ENCODE data around the gene SPATA13. TPM values are rescaled to one million over a fixed set of nuclear protein-coding genes. Genes with fewer than 3 reads are reported as not detected.
A peak's percentile ranks its signal among the peaks of the same experiment; 100 is the strongest.

Gene SPATA13
- total RNA-seq, 1 donor from 2014 or later: 11.8 TPM

DNA sequence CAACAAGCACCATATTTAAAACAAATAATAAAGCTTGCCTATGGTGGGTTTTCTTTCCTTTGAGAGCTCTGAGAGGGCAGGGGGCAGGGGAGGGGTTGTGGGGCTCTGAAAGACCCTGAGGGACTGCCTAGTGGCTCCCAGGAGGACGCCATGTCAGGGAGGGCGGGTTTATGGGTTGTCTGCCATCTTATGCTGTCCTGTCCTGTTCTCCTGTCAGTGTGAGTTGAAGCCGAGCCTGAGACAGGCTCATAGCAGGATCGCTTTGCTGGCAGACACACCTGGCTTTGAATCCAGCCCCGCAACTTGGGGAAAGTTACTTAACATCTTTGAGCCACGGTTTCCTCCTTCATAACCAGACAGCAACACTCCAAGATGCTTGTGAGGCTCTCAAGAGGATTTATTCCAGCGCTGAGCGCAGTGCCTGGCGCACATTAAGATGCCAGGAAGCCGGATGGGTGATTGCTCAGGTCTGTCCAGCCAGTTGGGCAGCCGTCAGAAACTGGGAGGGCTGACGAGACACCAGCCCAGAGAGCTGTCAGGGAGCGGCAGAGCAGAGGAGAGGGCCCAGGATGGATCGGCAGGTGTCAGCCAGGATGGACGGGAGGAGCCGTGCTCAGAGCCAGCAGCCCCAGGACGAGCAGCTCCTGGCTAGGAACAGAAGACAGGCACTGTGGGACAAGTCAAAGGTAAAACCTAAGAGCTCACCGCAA, 112.1 kb downstream of the SPATA13 start:
- Mint-ChIP-seq H3K4me1 (peaks cover 78% of the 10 kb centered on the region), H3K27me3 (no peaks in the 10 kb centered on the region), H3K27ac (peak overlapping the region; percentile 95), H3K36me3 (ENCODE audit: low read depth) (peaks cover 5% of the 10 kb centered on the region), H3K4me3 (peak overlapping the region; percentile 87), H3K9me3 (no peaks in the 10 kb centered on the region)
- POLR2A ChIA-PET: interaction anchor here (0.9 kb wide), 1 partner anchor 1914 kb away, joined by 3 read pairs; no protein-coding TSS in a partner anchor
- no peak for ATAC-seq (ENCODE audit: low read depth)
- TF ChIP-seq, protein P1, sequence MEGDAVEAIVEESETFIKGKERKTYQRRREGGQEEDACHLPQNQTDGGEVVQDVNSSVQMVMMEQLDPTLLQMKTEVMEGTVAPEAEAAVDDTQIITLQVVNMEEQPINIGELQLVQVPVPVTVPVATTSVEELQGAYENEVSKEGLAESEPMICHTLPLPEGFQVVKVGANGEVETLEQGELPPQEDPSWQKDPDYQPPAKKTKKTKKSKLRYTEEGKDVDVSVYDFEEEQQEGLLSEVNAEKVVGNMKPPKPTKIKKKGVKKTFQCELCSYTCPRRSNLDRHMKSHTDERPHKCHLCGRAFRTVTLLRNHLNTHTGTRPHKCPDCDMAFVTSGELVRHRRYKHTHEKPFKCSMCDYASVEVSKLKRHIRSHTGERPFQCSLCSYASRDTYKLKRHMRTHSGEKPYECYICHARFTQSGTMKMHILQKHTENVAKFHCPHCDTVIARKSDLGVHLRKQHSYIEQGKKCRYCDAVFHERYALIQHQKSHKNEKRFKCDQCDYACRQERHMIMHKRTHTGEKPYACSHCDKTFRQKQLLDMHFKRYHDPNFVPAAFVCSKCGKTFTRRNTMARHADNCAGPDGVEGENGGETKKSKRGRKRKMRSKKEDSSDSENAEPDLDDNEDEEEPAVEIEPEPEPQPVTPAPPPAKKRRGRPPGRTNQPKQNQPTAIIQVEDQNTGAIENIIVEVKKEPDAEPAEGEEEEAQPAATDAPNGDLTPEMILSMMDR (IDR thresholded peaks at IDR 0.05): no peak
- CTCF ChIA-PET: interaction anchor here (2.7 kb wide), 1 partner anchor 44 kb away, joined by 16 read pairs; no protein-coding TSS in a partner anchor
- no peak for DNase-seq
- intact Hi-C loops (cut with micrococcal nuclease): loop anchor here (5.0 to 10.0 kb wide), 4 partner anchors 162 to 695 kb away; partner anchors contain the start of gene MIPEP

- H3K27ac Mint-ChIP-seq: peak overlapping the region; percentile 92
- H3K4me3 Mint-ChIP-seq: no peak overlapping the region
- H3K36me3 Mint-ChIP-seq (ENCODE audit: low read depth): peaks cover 5% of the 10 kb centered on the region
- ChIA-PET POLR2A (interaction anchor here (0.8 kb wide), 1 partner anchor 12 kb away, joined by 3 read pairs; no protein-coding TSS in a partner anchor), CTCF (interaction anchor here (1.8 to 2.7 kb wide), 2 partner anchors 10 to 46 kb away, joined by 7 to 16 read pairs; no protein-coding TSS in a partner anchor)
- intact Hi-C loops (cut with micrococcal nuclease): loop anchor here (1.0 to 10.0 kb wide), 6 partner anchors 9 to 896 kb away; partner anchors contain the start of gene MIPEP
- peaks cover 71% of the 10 kb centered on the region for H3K4me1 Mint-ChIP-seq
- TF ChIP-seq, protein P1 (IDR thresholded peaks at IDR 0.05): no peak
- DNase-seq (no peak), ATAC-seq (ENCODE audit: low read depth) (no peak)
- no peaks in the 10 kb centered on the region for H3K9me3 Mint-ChIP-seq
- H3K27me3 Mint-ChIP-seq: no peaks in the 10 kb centered on the region
Observed at GRCh38 chr13:24273926-24274325, 113.4 kb downstream of the SPATA13 start.

GRCh38 chr13:24274452-24275021, 114.0 kb downstream of the SPATA13 start:
- ChIA-PET CTCF (interaction anchor here (1.3 to 2.7 kb wide), 3 partner anchors 10 to 46 kb away, joined by 5 to 16 read pairs (median 7); no protein-coding TSS in a partner anchor), POLR2A (interaction anchor here (0.8 to 1.0 kb wide), 2 partner anchors 13 to 896 kb away, joined by 3 read pairs; no protein-coding TSS in a partner anchor)
- H3K4me3 Mint-ChIP-seq: peak overlapping the region; percentile 68
- ATAC-seq (ENCODE audit: low read depth) (peak; percentile 59), DNase-seq (peak; percentile 51)
- peak overlapping the region; percentile 92 for H3K27ac Mint-ChIP-seq
- no peaks in the 10 kb centered on the region for H3K9me3 Mint-ChIP-seq
- TF ChIP-seq, protein P1 (IDR thresholded peaks at IDR 0.05): no peak
- no peaks in the 10 kb centered on the region for H3K27me3 Mint-ChIP-seq
- intact Hi-C loops (cut with micrococcal nuclease): loop anchor here (1.0 to 10.0 kb wide), 6 partner anchors 9 to 896 kb away; partner anchors contain the start of gene MIPEP
- peaks cover 5% of the 10 kb centered on the region for H3K36me3 Mint-ChIP-seq (ENCODE audit: low read depth)
- peaks cover 71% of the 10 kb centered on the region for H3K4me1 Mint-ChIP-seq

- H3K4me3 Mint-ChIP-seq: peak overlapping the region; percentile 68
- ATAC-seq (ENCODE audit: low read depth): no peak
- intact Hi-C loops (cut with micrococcal nuclease): loop anchor here (10.0 kb wide), 1 partner anchor 160 kb away; no protein-coding TSS in a partner anchor
Observed at GRCh38 chr13:24275041-24275440, 114.5 kb downstream of the SPATA13 start.

More at GRCh38 chr13:24275041-24275440, 114.5 kb downstream of the SPATA13 start:
- H3K9me3 Mint-ChIP-seq: no peaks in the 10 kb centered on the region
- DNase-seq: no peak
- ChIA-PET POLR2A (interaction anchor here (0.8 to 1.0 kb wide), 2 partner anchors 13 to 897 kb away, joined by 3 read pairs; no protein-coding TSS in a partner anchor), CTCF (interaction anchor here (1.3 to 2.7 kb wide), 3 partner anchors 11 to 47 kb away, joined by 5 to 16 read pairs (median 7); no protein-coding TSS in a partner anchor)
- peaks cover 5% of the 10 kb centered on the region for H3K36me3 Mint-ChIP-seq (ENCODE audit: low read depth)
- H3K27me3 Mint-ChIP-seq: no peaks in the 10 kb centered on the region
- H3K27ac Mint-ChIP-seq: peak overlapping the region; percentile 92
- TF ChIP-seq, protein P1 (IDR thresholded peaks at IDR 0.05): no peak
- peaks cover 68% of the 10 kb centered on the region for H3K4me1 Mint-ChIP-seq

Data from activated B cell treated with CpG ODN at 0.5 μM for 24 hours (primary cell).